GM21529 (cell line): ENCODE results near the gene OR8D2.

Source experiments
- ATAC-seq: cut with Tn5 transposase; IDR thresholded peaks from one replicate; pipeline ENCODE4 v1.9.1; 2021; ENCODE audit not compliant: unreplicated experiment

OR8D2 gene

GRCh38 chr11:124320097-124320496 is at the start of gene OR8D2:
OR8D2 (minus strand) TSS chr11:124320197; CDS start chr11:124320197, 0 bp downstream.
- ATAC-seq: no peak

GRCh38 chr11:124359566-124359965 is 39.6 kb upstream of the OR8D2 start:
- ATAC-seq: no peak

- no peak for ATAC-seq
These were observed 26.4 kb upstream of the OR8D2 start for GRCh38 chr11:124346311-124346955.

- no peak for ATAC-seq
These were observed 24.3 kb upstream of the OR8D2 start for GRCh38 chr11:124344346-124344745.

- ATAC-seq: no peak
These were observed 20.1 kb upstream of the OR8D2 start for GRCh38 chr11:124340142-124340447.

GRCh38 chr11:124339396-124340141 is 19.6 kb upstream of the OR8D2 start:
- ATAC-seq: no peak

- ATAC-seq: no peak
These were observed 11.9 kb upstream of the OR8D2 start for GRCh38 chr11:124331873-124332272.

GRCh38 chr11:124329787-124330478 is 9.9 kb upstream of the OR8D2 start:
- ATAC-seq: peak; percentile 99

- no peak for ATAC-seq
These were observed 7.8 kb upstream of the OR8D2 start for GRCh38 chr11:124327775-124328174.

- ATAC-seq: no peak
These were observed 2.4 kb upstream of the OR8D2 start for GRCh38 chr11:124322356-124322755.

- ATAC-seq: no peak
These were observed 4.9 kb downstream of the OR8D2 start for GRCh38 chr11:124315052-124315451.

- no peak for ATAC-seq
These were observed 6.1 kb downstream of the OR8D2 start, which contains the start of gene OR8D1 for GRCh38 chr11:124313849-124314248. OR8D1 (minus strand) TSS chr11:124313949; CDS start chr11:124310766, 3,183 bp downstream.

- ATAC-seq: no peak
These were observed 6.9 kb downstream of the OR8D2 start for GRCh38 chr11:124313131-124313530.

GRCh38 chr11:124311670-124312069 is 8.3 kb downstream of the OR8D2 start:
- ATAC-seq: no peak

- ATAC-seq: no peak
These were observed 8.7 kb downstream of the OR8D2 start for GRCh38 chr11:124311269-124311668.

- ATAC-seq: no peak
These were observed 9.3 kb downstream of the OR8D2 start for GRCh38 chr11:124310721-124311120.

GRCh38 chr11:124307093-124307492 is 12.9 kb downstream of the OR8D2 start:
- ATAC-seq: no peak

- ATAC-seq: no peak
These were observed 17.5 kb downstream of the OR8D2 start for GRCh38 chr11:124302347-124303125.

GRCh38 chr11:124301548-124301947 is 18.4 kb downstream of the OR8D2 start:
- no peak for ATAC-seq

- ATAC-seq: no peak
These were observed 22.1 kb downstream of the OR8D2 start for GRCh38 chr11:124297921-124298320.

- ATAC-seq: no peak
These were observed 24.0 kb downstream of the OR8D2 start for GRCh38 chr11:124296016-124296415.
